HG02642 (cell line): ENCODE measurements around the gene WDR75.

Experiments used
- ATAC-seq: cut with Tn5 transposase; IDR thresholded peaks from one replicate; pipeline ENCODE4 v1.9.1; 2021; ENCODE audit warnings: mild to moderate bottlenecking; ENCODE audit not compliant: unreplicated experiment, poor library complexity

Gene WDR75

DNA sequence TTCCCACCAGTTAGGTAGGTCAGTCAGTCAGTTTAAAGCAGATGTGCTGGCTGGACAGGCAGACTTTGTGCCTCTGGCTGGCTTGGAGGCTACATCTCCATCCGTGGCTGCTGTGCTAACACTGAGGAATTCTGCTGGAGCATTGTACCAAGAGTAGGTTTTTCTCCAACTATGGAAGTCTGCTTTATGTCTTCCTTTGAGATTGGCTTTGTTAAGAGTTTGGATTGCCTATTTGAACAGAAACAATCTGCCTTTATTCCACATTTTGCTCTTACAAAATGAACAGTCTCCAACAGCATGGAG is 46.7 kb downstream of the WDR75 start:
- no peak for ATAC-seq

DNA sequence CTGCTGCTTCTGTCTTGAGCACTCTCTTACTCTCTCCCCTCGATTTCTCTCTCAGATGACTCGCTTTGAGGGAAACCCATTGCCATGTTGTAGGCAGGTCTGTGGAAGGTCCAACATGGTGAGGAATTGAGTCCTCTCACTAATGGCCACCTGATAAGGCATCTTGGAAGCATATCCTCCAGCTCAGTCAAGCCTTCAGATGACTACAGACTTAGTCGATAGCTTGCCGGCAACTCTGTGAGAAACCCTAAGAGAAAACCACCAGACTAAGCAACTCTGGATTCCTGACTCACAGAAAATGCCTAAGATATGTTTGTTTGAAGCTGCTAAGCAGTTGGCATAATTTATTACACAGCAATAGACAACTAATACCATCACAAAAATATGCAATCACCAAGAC is 51.2 kb downstream of the WDR75 start:
- ATAC-seq = no peak

- ATAC-seq = no peak
Measured at GRCh38 chr2:189498205-189498604, 56.9 kb downstream of the WDR75 start.

GRCh38 chr2:189499137-189499536 is 57.9 kb downstream of the WDR75 start:
- ATAC-seq = no peak

DNA sequence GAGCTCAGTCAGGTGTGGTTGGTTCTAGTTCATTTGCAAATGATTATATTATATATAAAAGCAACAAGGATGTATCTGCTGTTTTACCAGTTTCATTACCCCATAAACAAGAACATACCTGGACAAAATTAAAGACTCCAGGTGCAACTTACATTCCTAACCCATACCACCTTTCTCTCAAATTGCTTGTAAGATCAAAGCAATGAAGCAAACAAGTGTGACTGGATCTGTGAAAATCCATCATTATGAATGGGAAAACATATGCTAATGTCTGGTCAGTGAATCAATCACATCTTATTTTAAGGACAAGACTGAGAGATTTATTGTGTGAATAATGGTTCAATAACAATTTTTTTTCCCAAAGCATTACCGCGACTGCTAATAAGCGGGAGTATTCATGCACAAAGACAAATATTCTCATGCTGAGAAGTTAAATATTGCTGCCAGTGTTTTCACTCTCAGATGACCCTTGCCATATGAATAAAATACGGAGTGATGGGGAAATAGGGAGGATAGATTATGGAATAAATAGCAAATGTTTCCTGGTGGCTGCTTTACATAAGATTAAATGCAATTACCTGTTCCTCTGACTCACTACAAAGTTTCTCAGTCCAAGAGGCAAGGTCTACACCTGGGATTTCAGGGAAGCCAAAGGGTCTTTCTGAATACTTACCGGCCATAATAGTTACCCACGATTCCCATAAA is 59.3 kb downstream of the WDR75 start:
- ATAC-seq = no peak

- ATAC-seq = no peak
Measured at GRCh38 chr2:189501487-189501886, 60.2 kb downstream of the WDR75 start.

- ATAC-seq = no peak
Measured at GRCh38 chr2:189502714-189503113, 61.4 kb downstream of the WDR75 start.

DNA sequence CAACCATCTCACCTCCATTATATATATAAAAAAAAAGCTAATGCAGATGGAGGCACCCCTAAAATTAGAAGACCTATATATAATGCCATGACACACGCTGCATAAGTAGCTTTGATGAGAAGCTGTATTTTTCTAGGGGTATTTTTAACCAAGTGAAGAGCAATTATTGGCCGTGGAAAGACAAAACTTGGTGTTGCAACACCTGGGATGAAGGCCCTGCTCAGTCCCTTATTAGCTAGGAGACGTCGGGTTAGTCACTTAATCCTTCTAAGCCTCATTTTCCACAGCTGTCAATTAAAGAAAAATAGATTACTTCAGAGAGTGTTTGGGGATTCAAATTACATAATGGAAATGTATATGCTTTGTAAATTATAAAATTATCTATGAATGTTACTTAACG is 63.0 kb downstream of the WDR75 start:
- ATAC-seq = no peak

- ATAC-seq = no peak
Measured at GRCh38 chr2:189505492-189505891, 64.2 kb downstream of the WDR75 start.

- ATAC-seq = no peak
Measured at GRCh38 chr2:189506514-189506976, 65.3 kb downstream of the WDR75 start.

DNA sequence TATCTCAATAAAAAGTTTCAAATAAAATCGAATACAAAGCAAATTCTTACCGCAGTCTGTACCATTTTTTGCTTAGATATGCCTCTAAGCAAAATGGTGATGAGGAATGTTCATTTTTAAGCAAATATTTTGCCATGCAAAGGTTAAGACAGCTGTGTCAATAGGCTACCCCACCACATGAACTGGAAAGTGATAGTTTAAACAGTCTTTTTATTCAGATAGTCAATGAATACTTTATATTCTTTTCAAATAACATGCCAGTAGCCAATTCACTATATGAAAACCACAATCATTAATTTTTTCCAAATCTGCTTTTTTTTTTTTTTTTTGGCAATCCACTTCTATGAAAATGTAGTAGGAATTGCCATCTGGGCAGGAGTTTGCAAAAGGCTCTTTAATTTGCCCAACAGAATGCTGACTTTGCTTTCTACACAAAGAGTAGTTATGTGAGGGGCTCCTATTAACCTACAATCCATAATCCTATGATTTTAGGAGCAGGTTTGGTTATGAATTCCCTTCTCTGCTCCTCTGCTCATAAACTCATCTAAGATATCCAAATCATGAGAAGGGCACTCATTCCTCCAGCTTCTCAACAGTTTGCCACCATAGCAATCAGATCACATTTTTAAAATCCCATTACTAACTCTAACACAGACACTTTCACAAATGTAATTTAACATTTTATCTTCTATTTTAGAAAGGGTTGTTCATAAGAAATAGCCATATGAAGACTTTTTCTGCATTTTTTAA is 70.1 kb downstream of the WDR75 start:
- no peak for ATAC-seq

- no peak for ATAC-seq
Measured at GRCh38 chr2:189511960-189512319, 70.7 kb downstream of the WDR75 start.

- no peak for ATAC-seq
Measured at GRCh38 chr2:189512879-189513278, 71.6 kb downstream of the WDR75 start.

DNA sequence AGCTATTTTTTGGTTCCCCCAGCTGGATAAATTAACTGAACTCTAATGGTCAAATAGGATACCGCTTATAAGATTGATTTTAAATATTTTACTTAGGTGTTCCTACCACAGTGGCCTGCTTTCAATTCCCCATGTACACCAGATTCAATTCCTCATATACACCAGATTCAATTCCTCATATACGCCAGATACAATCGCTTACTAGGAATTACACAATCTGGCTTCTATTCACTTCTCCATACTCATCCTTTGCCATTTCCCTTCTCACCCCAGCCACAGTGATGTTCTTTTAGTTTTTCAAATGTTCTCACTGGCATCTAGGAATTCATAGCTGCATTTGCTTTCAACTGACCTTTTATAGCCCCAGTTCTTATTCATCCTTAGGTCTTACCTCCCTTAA is 72.8 kb downstream of the WDR75 start:
- ATAC-seq = no peak

DNA sequence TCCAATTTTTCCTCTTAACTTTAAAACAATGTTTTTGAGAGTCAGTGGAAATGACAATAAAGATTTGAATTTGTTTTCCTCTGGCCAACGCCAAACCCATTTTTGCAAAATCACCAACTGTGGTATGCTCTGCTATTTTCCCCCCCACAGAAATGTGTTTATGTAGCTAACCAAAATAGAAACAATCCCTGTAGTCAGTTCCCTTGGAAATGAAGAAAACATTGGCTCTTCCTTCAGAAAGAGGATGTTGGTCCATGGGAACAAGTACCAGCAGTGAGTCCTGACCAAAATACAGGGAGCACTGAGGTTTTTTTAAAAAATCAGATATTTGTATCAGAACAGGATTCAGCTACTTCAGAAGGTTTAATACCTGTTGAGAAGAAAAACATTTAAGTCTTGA is 74.0 kb downstream of the WDR75 start:
- no peak for ATAC-seq

DNA sequence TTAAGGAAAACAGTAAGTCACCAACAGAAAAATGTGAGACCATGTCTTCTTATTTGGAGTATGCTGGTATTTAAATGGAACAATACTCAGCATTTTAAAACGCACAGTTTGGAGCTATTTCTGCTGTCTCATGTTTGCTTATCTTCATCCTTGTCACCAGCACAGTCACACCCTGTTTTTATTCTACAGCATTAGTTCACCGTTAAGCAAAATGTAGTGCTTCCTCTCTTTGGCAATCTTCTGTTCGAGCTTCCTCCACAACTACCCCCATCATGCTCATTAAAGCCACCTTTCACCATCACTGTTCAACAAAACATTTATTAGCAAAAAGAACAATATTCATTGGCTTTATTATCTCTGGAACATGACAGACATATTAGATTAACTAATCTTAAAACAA is 75.3 kb downstream of the WDR75 start:
- no peak for ATAC-seq

DNA sequence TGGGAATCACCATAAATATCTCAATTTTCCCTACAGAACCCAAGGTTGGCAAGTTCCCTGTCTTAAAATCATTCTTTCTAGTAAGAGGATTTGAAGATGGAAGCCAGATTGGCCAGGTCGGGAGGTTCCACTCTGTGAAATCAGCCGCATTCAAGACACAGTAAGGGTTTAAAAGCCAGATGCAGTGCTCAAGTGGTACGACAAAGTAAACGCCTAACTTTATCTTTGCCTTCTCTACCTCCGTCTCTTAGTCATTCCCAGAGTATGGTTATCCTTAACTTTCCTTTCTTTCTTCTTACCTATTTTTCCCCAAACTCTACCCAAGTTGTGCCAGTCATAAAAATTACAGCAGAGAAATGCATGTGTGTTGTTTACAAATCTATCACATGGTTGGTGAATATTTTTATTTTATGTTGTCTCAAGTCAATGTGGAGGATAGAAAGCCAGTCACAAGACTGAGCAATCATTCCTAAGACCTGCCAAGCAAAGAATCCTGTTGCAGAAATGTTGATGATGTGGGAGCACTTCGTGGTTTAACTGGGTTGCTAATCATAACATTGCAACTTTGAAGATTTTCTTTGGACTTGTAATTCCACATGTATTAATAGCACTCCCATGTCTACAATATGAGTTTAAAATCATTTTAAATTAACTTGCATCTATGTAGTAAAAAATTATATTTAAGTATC is 76.7 kb downstream of the WDR75 start:
- no peak for ATAC-seq

- ATAC-seq = no peak
Measured at GRCh38 chr2:189519631-189520387, 78.5 kb downstream of the WDR75 start.

- ATAC-seq = no peak
Measured at GRCh38 chr2:189521699-189522434, 80.6 kb downstream of the WDR75 start.

- no peak for ATAC-seq
Measured at GRCh38 chr2:189522435-189523151, 81.3 kb downstream of the WDR75 start.
